Measurements from ENCODE around the gene ZNF326. TPM values are rescaled to one million over a fixed set of nuclear protein-coding genes. Genes with fewer than 3 reads are reported as not detected.
"Not testable (repeated sequence)": the region's sequence is repeated elsewhere in the genome, so short reads cannot be mapped to it uniquely, and the experiment has no call there.

Gene ZNF326
- total RNA-seq, 4 donors from 2014 or later, result 9.0 to 15.4 (median 9.9) TPM

- TF ChIP-seq POLR2AphosphoS5 (IDR thresholded peaks at IDR 0.05), result no peak
- TF ChIP-seq EP300 (IDR thresholded peaks at IDR 0.05), result no peak
- no peak for TF ChIP-seq POLR2A (IDR thresholded peaks at IDR 0.05; ENCODE audit: low read depth)
- TF ChIP-seq CTCF (IDR thresholded peaks at IDR 0.05), result no peak
Measured at GRCh38 chr1:90044346-90044745, 49.4 kb downstream of the ZNF326 start.

GRCh38 chr1:90045853-90046563 is 51.1 kb downstream of the ZNF326 start:
- TF ChIP-seq CTCF (IDR thresholded peaks at IDR 0.05) (peak; percentile 22 to 47 (median 31)), POLR2AphosphoS5 (IDR thresholded peaks at IDR 0.05) (no peak)
- Histone ChIP-seq H3K9me3 (no peaks in the 10 kb centered on the region), H3K4me3 (no peak overlapping the region), H3K36me3 (no peaks in the 10 kb centered on the region), H3K27me3 (no peaks in the 10 kb centered on the region), H3K27ac (replicated peaks in 1 of 4) (no peak overlapping the region), H3K4me1 (no peaks in the 10 kb centered on the region)
- intact Hi-C loops (cut with DNase I), result no loop called here
- 32% methylated on average over 2 of the region's 2 CpGs for WGBS
- DNase-seq (ENCODE audit: extremely low spot score), result no peak

More at GRCh38 chr1:90044346-90044745, 49.4 kb downstream of the ZNF326 start:
- no peak for DNase-seq (ENCODE audit: extremely low spot score)
- H3K4me3 ChIP-seq, result no peak overlapping the region
- H3K27me3 ChIP-seq, result no peaks in the 10 kb centered on the region
- H3K4me1 ChIP-seq, result no peaks in the 10 kb centered on the region
- 85% methylated on average over 5 of the region's 5 CpGs for WGBS
- no peak overlapping the region for H3K27ac ChIP-seq (replicated peaks in 1 of 4)
- no peaks in the 10 kb centered on the region for H3K9me3 ChIP-seq
- no peaks in the 10 kb centered on the region for H3K36me3 ChIP-seq
- intact Hi-C loops (cut with DNase I), result no loop called here

GRCh38 chr1:90046635-90047034 is 51.7 kb downstream of the ZNF326 start:
- TF ChIP-seq EP300 (IDR thresholded peaks at IDR 0.05) (no peak), CTCF (IDR thresholded peaks at IDR 0.05) (no peak), POLR2AphosphoS5 (IDR thresholded peaks at IDR 0.05) (no peak), POLR2A (IDR thresholded peaks at IDR 0.05; ENCODE audit: low read depth) (no peak)
- Histone ChIP-seq H3K27me3 (no peaks in the 10 kb centered on the region), H3K27ac (replicated peaks in 1 of 4) (no peak overlapping the region), H3K9me3 (no peaks in the 10 kb centered on the region), H3K36me3 (no peaks in the 10 kb centered on the region), H3K4me1 (no peaks in the 10 kb centered on the region), H3K4me3 (no peak overlapping the region)
- intact Hi-C loops (cut with DNase I), result no loop called here
- no peak for DNase-seq (ENCODE audit: extremely low spot score)
- 80% methylated on average over 3 of the region's 3 CpGs for WGBS

GRCh38 chr1:90048043-90048442 is 53.1 kb downstream of the ZNF326 start:
- no peak overlapping the region for H3K4me3 ChIP-seq
- TF ChIP-seq POLR2AphosphoS5 (IDR thresholded peaks at IDR 0.05) (no peak), EP300 (IDR thresholded peaks at IDR 0.05) (no peak), POLR2A (IDR thresholded peaks at IDR 0.05; ENCODE audit: low read depth) (no peak), CTCF (IDR thresholded peaks at IDR 0.05) (no peak)
- no peaks in the 10 kb centered on the region for H3K4me1 ChIP-seq
- WGBS, result 68% methylated on average over 5 of the region's 5 CpGs
- H3K9me3 ChIP-seq, result no peaks in the 10 kb centered on the region
- intact Hi-C loops (cut with DNase I), result no loop called here
- no peaks in the 10 kb centered on the region for H3K27me3 ChIP-seq
- H3K36me3 ChIP-seq, result no peaks in the 10 kb centered on the region
- no peak overlapping the region for H3K27ac ChIP-seq (replicated peaks in 1 of 4)
- DNase-seq (ENCODE audit: extremely low spot score), result no peak

- H3K4me3 ChIP-seq; DNase-seq (ENCODE audit: extremely low spot score); H3K9me3 ChIP-seq; H3K27me3 ChIP-seq; H3K4me1 ChIP-seq; H3K36me3 ChIP-seq; intact Hi-C loops (cut with DNase I); H3K27ac ChIP-seq (replicated peaks in 1 of 4): not testable (repeated sequence)
- 94% methylated on average over 20 of the region's 31 CpGs for WGBS
Measured at GRCh38 chr1:90062700-90063643, 68.1 kb downstream of the ZNF326 start.

- H3K9me3 ChIP-seq; H3K27ac ChIP-seq (replicated peaks in 1 of 4); H3K4me3 ChIP-seq; H3K4me1 ChIP-seq; DNase-seq (ENCODE audit: extremely low spot score); H3K27me3 ChIP-seq; H3K36me3 ChIP-seq; intact Hi-C loops (cut with DNase I): not testable (repeated sequence)
- 94% methylated on average over 6 of the region's 6 CpGs for WGBS
Measured at GRCh38 chr1:90064109-90064508, 69.2 kb downstream of the ZNF326 start.
